ENCODE measurements around the gene PPARA.

PPARA gene

GRCh38 chr22:46240073-46240472 is 89.7 kb downstream of the PPARA start:
- TF ChIP-seq, protein P1, sequence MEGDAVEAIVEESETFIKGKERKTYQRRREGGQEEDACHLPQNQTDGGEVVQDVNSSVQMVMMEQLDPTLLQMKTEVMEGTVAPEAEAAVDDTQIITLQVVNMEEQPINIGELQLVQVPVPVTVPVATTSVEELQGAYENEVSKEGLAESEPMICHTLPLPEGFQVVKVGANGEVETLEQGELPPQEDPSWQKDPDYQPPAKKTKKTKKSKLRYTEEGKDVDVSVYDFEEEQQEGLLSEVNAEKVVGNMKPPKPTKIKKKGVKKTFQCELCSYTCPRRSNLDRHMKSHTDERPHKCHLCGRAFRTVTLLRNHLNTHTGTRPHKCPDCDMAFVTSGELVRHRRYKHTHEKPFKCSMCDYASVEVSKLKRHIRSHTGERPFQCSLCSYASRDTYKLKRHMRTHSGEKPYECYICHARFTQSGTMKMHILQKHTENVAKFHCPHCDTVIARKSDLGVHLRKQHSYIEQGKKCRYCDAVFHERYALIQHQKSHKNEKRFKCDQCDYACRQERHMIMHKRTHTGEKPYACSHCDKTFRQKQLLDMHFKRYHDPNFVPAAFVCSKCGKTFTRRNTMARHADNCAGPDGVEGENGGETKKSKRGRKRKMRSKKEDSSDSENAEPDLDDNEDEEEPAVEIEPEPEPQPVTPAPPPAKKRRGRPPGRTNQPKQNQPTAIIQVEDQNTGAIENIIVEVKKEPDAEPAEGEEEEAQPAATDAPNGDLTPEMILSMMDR (conservative IDR thresholded peaks at IDR 0.05): no peak
- H3K27ac ChIP-seq: no peak overlapping the region

- TF ChIP-seq, protein P1 (conservative IDR thresholded peaks at IDR 0.05): no peak
- H3K27ac ChIP-seq: no peak overlapping the region
Observed at GRCh38 chr22:46240506-46240905, 90.2 kb downstream of the PPARA start.

- no peak overlapping the region for H3K27ac ChIP-seq
Observed at GRCh38 chr22:46240907-46241306, 90.6 kb downstream of the PPARA start.

DNA sequence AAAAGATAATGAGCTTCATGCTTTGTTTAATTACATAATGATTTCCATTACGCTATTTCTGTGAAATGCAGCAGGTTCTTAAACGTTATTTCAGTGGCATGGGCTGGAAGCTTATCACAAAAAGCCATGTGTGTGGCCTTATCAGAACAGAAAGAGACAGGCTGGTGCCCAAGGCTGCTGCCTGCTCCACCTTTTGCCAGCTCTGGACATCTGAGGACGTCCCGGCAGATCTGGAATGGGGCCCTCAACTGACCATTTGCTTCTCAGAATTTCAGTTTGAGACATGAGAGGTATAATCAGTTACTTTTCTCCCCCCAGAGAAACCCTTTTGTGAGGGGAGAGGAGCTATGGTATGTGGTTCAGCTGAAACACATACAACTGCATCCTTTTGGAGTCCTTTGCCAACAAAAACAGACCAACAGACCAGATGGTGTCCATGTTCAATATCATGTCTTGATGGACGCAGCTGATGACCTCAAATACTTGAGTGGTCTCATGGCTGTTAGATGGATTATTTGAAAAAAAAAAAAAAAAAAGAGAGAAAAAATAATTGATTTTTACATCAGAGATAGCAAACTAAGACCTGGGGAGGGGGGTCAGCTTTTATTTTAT is 91.2 kb downstream of the PPARA start:
- TF ChIP-seq, protein P1 (conservative IDR thresholded peaks at IDR 0.05): no peak
- H3K27ac ChIP-seq: no peak overlapping the region

More at GRCh38 chr22:46240907-46241306, 90.6 kb downstream of the PPARA start:
- TF ChIP-seq, protein P1 (conservative IDR thresholded peaks at IDR 0.05): no peak

GRCh38 chr22:46242076-46242475 is 91.8 kb downstream of the PPARA start:
- TF ChIP-seq, protein P1 (conservative IDR thresholded peaks at IDR 0.05): no peak
- H3K27ac ChIP-seq: no peak overlapping the region

DNA sequence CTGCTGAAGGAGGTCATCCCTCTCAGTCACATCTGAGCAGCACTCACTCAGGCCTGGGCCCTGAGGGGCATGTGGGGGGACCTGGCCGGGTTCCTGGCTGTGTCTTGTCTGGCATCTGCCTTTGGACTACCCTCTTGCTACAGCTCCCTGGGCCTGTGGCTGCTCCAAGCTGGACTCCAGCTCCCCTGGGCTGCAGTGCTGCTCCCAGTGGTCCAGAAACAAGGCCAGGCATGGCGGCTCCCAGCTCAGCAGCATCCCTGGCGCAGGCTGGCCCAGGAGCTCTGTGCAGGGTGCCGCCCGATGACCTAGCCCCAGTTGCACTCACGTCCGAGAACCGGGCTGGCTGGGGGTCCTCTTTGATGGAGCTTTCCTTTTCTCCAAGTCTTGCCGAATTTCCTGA is 94.4 kb downstream of the PPARA start:
- TF ChIP-seq, protein P1 (conservative IDR thresholded peaks at IDR 0.05): no peak
- no peak overlapping the region for H3K27ac ChIP-seq

DNA sequence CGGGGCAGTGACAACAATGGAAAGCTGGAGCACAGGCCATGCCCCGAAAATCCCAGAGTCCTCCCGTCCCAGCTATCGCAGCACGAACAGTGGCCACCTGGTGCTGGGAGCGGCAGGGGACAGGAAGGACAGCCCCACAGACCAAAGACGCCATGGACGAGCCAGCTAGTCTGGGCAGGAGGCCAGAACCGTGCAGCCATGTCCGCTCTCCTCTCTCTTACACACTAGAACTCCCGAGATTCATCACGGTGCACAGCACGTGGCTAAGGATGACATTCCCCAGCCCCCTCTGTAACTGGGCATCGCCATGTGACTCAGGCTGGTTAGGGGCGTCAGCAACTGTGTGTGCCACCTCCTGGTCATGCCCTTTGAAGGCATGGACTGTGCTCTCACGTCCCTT is 95.2 kb downstream of the PPARA start:
- no peak overlapping the region for H3K27ac ChIP-seq

More for the DNA sequence above, 95.2 kb downstream of the PPARA start:
- TF ChIP-seq, protein P1 (conservative IDR thresholded peaks at IDR 0.05): no peak
